HEK293 (cell line): ENCODE results near the gene DNAJB7.

Experiments used
- ZNF175 ChIP-seq: fragments of 450-650 bp; formaldehyde crosslinking; IDR thresholded peaks from 2 replicates; pipeline ENCODE4 v1.5.1; 2016; ENCODE audit warnings: missing biosample characterization, missing genetic modification characterization
- ZNF423 ChIP-seq: fragments of 450-650 bp; formaldehyde crosslinking; IDR thresholded peaks from 2 replicates; pipeline ENCODE4 v1.5.1; 2016; ENCODE audit warnings: missing biosample characterization, missing genetic modification characterization

- TF ChIP-seq ZNF423 (no peak), ZNF175 (no peak)
These were observed 6.6 kb downstream of the DNAJB7 start for GRCh38 chr22:40855071-40855978.
